NCI-H2227 treated with DMSO at 0.1 percent for 48 hours (cell line): ENCODE results near the gene SLC2A10.
"Not testable (repeated sequence)": the region's sequence is repeated elsewhere in the genome, so short reads cannot be mapped to it uniquely, and the experiment has no call there.

Source experiments
- DNase-seq: peaks from one replicate; lab custom pipeline; 2025; lab: John Stamatoyannopoulos, UW

SLC2A10 gene

DNA sequence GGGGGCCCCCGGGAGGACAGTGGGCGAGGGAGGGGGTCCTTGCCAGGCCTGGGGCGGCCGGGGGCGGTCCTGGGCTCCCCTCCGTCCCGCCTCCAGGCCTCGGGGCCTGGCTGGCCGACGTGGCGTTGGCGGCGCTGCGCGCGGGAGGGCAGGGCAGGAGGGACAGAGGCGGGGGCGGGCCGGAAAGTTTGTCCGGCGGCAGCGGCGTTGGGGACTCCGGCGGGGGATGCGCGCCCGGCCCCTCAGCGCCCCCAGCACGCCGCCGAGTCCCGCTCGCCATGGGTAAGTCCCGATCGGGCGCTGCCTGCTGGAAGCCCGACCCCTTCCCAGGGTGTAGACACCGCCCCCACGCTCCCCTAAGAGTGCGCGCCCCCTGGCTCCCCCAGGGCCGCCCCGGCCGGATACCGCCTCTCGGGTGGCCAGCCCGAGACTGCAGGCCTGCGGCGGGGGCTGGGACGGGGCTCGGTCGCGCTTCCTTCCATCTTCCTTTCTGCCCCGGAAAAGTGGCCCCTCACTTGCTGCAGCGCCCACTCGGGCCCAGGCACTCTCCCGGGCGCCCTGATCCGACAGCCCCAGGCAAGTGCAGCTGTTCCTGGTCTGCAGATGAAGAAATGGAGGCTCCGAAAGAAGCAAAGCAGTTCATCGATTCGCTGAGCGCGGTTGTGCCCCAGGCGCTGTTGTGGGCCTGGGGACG lies at the start of gene SLC2A10:
Gene SLC2A10 (plus strand): TSS at position 191 of the 694 bp plus-strand sequence. CDS start 88 bp downstream, at position 279.
- DNase-seq, result peak; percentile 18

DNA sequence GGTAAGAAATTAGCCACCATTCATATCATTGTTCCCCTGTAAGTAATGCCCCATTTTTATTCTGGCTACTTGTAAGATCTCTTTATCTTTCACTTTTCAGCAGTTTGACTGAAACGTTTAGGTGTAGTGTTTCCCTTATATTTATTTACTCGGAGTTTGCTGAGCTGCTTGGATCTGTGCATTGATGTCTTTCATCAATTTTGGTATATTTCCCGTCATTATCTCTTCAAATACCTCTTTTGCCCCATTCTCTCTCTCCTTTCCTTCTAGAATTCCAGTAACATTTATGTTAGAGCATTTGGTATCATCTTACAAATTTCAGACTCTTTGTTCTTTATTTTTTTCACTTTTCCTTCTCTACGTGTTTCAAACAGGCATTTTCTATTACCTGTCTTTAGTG lies 49.0 kb upstream of the SLC2A10 start:
- DNase-seq, result no peak

DNA sequence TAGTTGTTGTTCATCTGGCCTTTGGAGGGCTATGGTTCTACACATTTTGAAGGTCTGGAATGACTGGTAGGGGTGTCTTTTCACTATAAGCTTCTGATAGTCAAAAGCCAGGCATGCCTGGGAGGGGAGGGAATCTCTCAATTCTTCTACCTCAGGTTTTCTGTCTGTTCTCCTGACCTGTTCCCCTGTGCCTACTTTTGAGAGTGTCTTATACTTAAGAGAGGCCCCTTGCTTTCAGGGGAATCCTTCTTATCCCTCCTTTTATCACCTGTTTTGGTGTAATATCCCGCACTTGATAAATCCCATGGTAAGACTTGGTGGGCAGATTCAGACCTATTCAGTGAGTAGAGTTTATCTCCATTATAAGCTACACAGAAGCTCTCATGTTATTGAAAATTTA lies 47.8 kb upstream of the SLC2A10 start:
- no peak for DNase-seq

GRCh38 chr20:46663531-46663930 lies 45.9 kb upstream of the SLC2A10 start:
- no peak for DNase-seq

DNA sequence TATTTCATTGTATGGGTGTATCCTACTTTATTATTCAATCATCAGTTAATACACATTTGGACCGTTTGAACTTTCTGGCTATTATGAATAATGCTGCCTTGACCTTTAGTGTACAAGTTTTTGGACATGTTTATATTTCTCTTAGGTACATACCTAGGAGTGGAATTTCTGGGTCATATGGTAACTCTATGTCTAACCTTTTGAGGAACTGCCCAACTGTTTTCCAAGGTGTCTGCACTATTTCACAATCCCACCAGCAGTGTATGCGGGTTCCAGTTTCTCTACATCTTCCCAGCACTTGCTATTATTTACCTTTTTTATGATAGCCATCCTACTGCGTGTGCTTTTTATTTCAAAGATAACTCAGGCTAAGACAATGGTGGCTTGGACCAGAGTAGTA lies 43.8 kb upstream of the SLC2A10 start:
- DNase-seq, result no peak

DNA sequence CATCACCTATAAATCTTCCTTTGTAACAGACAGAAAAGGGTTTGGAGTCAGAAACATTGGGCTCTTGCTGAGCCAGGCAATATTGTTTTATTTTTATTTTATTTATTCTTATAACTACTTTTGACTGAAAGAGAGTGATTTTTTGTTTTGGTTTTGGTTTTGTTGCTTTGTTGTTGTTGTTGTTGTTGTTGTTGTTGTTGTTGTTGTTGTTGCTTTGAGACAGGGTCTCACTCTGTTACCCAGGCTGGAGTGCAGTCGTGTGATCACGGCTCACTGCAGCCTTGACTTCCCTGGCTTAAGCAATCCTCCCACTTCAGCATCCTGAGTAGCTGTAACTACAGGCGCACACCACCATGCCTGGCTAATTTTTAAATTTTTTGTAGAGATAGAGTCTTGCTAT lies 43.1 kb upstream of the SLC2A10 start:
- no peak for DNase-seq

DNA sequence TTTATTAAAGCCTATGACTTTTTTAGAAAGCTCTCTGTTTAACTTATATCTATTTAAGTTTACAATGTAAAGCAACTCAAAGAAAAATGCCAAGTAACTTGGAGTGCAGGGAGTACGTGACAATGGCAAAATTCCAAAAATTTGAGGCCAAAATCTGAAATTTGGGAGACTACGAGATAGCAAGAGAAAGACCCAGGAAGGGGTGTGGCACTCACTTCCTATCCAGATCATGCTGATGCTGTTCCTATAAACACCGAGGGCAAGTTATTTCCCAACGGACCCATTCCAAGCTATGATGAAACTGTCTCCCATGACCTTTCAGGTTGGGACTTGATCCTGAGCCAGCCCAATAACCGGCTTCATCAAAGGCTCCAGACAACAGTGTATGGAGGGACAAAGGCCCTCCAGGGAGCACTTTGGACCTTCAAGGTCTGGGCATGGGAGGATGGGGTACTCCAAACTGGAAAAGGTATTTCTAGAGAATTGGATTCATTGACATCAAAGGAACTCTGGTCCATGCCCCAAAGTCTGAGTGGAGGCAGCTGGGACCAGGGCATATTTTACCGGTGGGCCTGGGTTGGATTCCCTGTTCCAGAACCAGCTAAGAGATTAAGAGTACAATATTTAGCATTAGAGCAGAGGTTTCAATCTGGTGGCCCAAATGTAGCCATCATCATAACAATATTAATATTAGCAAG lies 42.5 kb upstream of the SLC2A10 start:
- no peak for DNase-seq

DNA sequence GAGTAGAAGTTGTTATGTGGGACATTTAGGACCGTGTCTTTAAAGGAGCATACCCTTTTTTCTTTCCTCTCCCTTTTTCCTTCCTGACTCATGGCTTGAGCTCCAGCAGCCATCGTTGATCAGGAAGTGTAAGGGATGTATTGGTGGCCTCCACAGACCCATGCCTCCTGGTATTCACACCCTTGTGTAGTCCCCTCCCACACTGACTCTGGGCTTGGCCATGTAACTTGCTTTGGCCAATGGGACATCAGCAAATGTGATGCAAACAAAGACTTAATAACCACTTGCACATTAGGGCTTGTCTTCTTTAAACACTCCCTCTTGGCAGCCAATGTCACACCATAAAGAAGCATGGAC lies 39.2 kb upstream of the SLC2A10 start:
- no peak for DNase-seq

DNA sequence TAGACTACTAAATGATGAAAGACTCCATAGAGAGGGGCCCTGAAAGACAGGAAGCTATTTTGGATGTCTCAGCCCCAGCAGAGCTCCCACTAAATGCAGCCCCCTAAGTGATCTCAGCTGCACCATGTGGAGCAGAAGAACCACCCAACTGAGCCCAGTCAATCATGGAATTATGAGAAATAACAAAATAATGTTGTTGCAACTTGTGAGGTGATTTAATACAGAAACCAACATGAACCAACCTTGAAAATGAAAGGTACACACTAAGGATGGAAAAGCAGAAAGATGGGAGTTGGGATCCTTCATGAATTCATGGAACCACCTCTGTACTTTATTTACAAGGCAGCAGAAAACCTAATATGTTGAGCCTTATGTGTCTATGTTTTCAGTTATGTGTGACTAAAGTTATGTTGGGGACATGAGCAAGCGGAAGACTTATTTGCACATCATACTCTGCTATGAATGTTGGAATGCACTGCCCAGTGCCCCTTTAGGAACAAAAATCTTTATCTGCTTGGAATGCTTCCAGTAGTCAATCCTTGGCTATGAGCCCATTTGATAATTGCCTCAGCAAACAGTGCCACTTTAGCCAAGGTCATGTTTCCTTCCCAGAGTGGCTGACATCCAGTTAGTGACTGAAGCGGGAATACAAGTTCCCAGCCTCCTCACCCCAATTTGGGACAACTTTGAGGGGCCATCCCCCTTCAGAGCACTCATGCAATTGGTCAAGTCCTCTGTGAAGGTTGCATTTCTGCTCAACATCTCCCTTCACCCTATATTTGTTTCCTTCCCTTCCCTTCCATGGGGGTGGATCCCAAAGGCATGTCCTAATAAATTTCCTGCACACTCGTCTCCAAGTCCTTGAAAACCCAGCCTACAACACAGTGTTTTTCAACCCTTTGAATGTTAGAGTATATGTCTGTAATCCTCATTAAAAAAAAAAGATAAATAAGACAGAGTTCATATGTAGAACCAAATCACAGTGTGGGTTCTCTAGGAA lies 38.6 kb upstream of the SLC2A10 start:
- no peak for DNase-seq

- DNase-seq, result no peak
These were observed 37.4 kb upstream of the SLC2A10 start for GRCh38 chr20:46671866-46672542.

DNA sequence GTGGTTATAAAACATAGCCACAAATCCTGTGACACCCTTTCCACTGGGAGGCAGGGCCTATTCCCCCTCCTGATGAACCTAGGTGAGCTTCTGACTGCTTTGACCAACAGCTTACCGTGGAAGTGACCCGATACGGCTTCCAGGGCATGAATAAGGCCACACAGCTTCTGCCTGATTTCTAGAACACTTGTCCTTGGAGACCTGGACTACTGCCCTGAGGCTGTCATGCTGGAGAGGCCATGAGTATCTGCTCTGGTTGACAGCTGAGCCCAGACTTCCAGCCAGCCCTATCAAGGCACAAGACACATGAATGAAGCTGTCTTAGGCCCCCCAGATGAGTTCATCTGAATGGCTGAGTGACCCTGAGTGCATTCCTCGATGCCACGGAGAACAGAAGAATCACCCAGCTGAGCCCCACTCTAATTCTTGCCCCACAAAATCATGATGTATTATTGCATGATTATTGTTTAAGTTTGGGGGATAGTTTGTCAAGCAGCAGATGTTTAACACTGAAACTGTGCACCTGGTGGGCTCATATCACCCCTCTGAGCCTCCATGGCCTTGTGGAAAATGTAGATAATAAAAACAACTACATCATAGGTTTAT lies 36.8 kb upstream of the SLC2A10 start:
- DNase-seq, result no peak

GRCh38 chr20:46673394-46674252 lies 35.8 kb upstream of the SLC2A10 start:
- DNase-seq, result no peak

GRCh38 chr20:46674253-46675083 lies 35.0 kb upstream of the SLC2A10 start:
- DNase-seq, result no peak

- DNase-seq, result not testable (repeated sequence)
These were observed 32.7 kb upstream of the SLC2A10 start for GRCh38 chr20:46676649-46677316.

- no peak for DNase-seq
These were observed 31.8 kb upstream of the SLC2A10 start for GRCh38 chr20:46677608-46678007.

DNA sequence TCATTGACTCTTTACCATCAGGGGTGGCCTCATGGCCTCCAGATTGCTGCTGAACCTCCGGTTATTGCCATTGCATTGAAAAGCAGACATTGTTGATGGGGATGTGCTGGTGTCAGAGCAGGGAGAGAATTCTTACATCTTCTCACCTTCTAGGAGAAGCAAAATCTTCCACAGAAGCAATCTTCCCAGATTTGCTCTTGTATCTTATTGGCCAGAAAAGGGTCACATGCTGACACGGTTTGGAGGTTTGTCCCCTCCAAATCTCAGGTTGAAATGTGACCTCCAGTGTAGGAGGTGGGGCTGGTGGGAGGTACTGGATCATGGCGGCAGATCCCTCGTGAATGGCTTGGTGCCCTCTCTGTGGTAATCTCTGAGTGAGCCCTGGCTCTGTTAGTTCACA lies 30.9 kb upstream of the SLC2A10 start:
- DNase-seq, result no peak

- no peak for DNase-seq
These were observed 28.8 kb upstream of the SLC2A10 start for GRCh38 chr20:46680684-46681031.

- DNase-seq, result peak; percentile 66
These were observed 28.2 kb upstream of the SLC2A10 start for GRCh38 chr20:46681032-46681854.
